Glutamatergic neuron (in vitro differentiated cells): ENCODE measurements around the gene UST. TPM values are rescaled to one million over a fixed set of nuclear protein-coding genes. Genes with fewer than 3 reads are reported as not detected.

Experiments used
- DNase-seq: peaks from one replicate; pipeline ENCODE4 v3.0.0; 2022
- H3K27ac Mint-ChIP-seq: one replicate; pipeline ENCODE4 v1.8.0; 2020; ENCODE audit warnings: mild to moderate bottlenecking, mixed read lengths, inconsistent platforms; ENCODE audit not compliant: unreplicated experiment
- H3K27me3 Mint-ChIP-seq: one replicate; pipeline ENCODE4 v1.8.0; 2020; ENCODE audit warnings: mild to moderate bottlenecking, moderate library complexity, mixed read lengths, inconsistent platforms; ENCODE audit not compliant: unreplicated experiment
- H3K36me3 Mint-ChIP-seq: one replicate; pipeline ENCODE4 v1.8.0; 2020; ENCODE audit warnings: mild to moderate bottlenecking, mixed read lengths, inconsistent platforms; ENCODE audit not compliant: unreplicated experiment
- H3K4me1 Mint-ChIP-seq: one replicate; pipeline ENCODE4 v1.8.0; 2020; ENCODE audit warnings: mild to moderate bottlenecking, low read depth, mixed read lengths, inconsistent platforms; ENCODE audit not compliant: unreplicated experiment
- H3K4me3 Mint-ChIP-seq: one replicate; pipeline ENCODE4 v1.8.0; 2020; ENCODE audit warnings: mild to moderate bottlenecking, mixed read lengths, inconsistent platforms; ENCODE audit not compliant: unreplicated experiment
- H3K9me3 Mint-ChIP-seq: one replicate; pipeline ENCODE4 v1.8.0; 2020; ENCODE audit warnings: mild to moderate bottlenecking, moderate library complexity, mixed read lengths, inconsistent platforms; ENCODE audit not compliant: unreplicated experiment
- total RNA-seq: library from RNA; stranded (reverse); fragmentation: NEBNext Ultra II Directional; extraction: Animal tissue kit (Norgen Biotek cat#: 25700); gene quantifications from one replicate; pipeline ENCODE4 v1.2.1, GENCODE V29; 2021; ENCODE audit not compliant: unreplicated experiment
- TF ChIP-seq, protein P1 (sequence below): fragments of 200-600 bp; sonication (generic); IDR thresholded peaks from one replicate; pipeline ENCODE4 v1.5.0; 2021; ENCODE audit not compliant: partially characterized antibody, unreplicated experiment

UST gene
- total RNA-seq, 1 donor from 2014 or later: 11.2 TPM

DNA sequence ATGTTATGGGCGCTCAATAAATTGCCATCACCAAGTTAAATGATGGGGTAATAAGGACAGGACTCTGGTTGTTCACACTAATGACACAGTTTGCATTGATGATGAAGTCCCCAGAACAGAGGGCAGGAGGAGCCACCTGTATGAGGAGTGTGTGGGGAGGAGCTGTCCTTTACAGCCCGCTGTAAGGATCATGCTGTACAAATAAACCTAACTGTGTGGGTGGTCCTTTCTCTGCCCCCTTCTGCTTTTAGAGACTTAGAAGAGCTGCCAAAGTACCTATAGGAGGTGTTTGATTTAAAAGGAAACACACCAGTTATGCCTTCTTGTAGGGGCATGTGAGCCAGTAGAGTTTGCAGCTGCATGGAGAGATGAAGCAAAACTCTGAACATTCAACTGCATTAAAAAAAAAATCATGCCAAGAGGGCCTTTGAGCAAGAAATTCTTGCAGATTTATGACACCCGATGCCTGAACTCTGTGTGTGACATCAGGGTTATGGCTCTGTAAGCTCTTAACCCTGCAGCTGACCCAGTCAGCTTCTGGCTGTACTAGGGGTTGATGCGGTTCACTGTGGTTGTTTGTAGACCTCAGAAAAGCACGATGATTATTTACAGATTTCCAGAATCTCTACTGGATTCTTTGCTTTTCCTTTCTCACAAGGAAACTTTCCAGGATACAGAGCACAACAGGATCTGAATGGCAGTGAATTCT, 67.4 kb downstream of the UST start:
- no peak for DNase-seq
- peaks cover 25% of the 10 kb centered on the region for H3K4me1 Mint-ChIP-seq
- peaks cover 5% of the 10 kb centered on the region for H3K27me3 Mint-ChIP-seq
- peaks cover 16% of the 10 kb centered on the region for H3K36me3 Mint-ChIP-seq
- TF ChIP-seq, protein P1, sequence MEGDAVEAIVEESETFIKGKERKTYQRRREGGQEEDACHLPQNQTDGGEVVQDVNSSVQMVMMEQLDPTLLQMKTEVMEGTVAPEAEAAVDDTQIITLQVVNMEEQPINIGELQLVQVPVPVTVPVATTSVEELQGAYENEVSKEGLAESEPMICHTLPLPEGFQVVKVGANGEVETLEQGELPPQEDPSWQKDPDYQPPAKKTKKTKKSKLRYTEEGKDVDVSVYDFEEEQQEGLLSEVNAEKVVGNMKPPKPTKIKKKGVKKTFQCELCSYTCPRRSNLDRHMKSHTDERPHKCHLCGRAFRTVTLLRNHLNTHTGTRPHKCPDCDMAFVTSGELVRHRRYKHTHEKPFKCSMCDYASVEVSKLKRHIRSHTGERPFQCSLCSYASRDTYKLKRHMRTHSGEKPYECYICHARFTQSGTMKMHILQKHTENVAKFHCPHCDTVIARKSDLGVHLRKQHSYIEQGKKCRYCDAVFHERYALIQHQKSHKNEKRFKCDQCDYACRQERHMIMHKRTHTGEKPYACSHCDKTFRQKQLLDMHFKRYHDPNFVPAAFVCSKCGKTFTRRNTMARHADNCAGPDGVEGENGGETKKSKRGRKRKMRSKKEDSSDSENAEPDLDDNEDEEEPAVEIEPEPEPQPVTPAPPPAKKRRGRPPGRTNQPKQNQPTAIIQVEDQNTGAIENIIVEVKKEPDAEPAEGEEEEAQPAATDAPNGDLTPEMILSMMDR: no peak
- no peak overlapping the region for H3K27ac Mint-ChIP-seq
- no peak overlapping the region for H3K4me3 Mint-ChIP-seq
- H3K9me3 Mint-ChIP-seq: peaks cover 5% of the 10 kb centered on the region

DNA sequence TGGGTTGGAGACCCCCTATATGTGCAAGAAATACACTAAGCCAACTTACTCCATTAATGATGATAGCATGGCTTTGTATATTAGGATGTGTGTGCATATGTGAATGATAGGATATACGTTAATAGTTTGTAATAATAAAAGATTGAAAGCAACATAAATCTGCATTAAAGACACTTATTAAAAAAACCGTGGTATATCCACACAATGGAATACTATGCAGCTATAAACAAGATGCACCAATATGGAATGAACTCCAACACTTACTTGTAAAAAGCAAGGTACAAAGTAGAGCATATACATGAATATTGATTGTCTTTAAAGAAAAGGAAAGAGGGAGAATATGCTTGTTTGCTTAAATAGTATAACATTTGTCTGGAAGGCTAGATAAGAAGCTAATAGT, 68.0 kb downstream of the UST start:
- Mint-ChIP-seq H3K27me3 (peaks cover 5% of the 10 kb centered on the region), H3K9me3 (peaks cover 5% of the 10 kb centered on the region), H3K27ac (no peak overlapping the region), H3K4me3 (no peak overlapping the region), H3K4me1 (peaks cover 27% of the 10 kb centered on the region), H3K36me3 (peaks cover 16% of the 10 kb centered on the region)
- TF ChIP-seq, protein P1: no peak
- no peak for DNase-seq

DNA sequence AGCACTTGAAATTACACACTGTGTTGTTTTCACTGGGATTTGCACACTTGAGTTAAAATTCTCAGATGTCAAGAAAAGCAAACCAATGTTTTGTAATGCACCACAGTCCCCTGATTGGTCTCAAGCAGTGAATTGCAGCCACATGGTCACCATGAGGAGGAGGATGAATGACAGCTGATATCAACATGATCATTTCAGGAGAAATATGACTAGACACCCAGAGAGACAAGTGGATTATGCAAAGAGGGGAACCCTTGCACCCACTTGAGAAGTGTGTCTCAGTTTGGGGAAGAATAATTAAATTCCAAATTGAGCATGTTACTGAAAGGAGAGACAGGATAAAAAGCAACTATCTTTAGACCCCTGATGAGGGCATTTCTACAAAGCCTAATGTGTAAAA, 69.3 kb downstream of the UST start:
- H3K4me1 Mint-ChIP-seq: peaks cover 23% of the 10 kb centered on the region
- peaks cover 16% of the 10 kb centered on the region for H3K36me3 Mint-ChIP-seq
- TF ChIP-seq, protein P1: no peak
- H3K27ac Mint-ChIP-seq: no peak overlapping the region
- peaks cover 5% of the 10 kb centered on the region for H3K9me3 Mint-ChIP-seq
- peaks cover 5% of the 10 kb centered on the region for H3K27me3 Mint-ChIP-seq
- no peak overlapping the region for H3K4me3 Mint-ChIP-seq
- DNase-seq: no peak

DNA sequence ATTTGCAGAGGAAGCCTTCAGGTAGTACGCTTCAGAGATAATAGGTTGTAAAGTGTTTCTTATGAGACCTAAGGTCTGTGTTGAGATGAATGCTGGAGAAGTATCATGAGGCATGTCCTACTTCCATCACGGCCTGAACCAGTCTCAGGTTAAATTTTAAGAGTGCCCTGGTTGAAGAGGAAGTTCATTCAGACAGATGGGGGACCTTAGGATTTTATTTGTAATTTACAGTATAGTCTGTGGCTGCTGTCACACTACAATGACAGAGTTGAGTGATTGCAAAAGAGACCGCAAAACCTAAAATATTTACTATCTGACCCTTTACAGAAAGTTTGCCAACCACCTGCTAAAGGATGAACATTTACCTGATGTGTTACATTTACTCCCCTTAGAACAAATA, 70.9 kb downstream of the UST start:
- peaks cover 12% of the 10 kb centered on the region for H3K36me3 Mint-ChIP-seq
- H3K4me3 Mint-ChIP-seq: no peak overlapping the region
- H3K4me1 Mint-ChIP-seq: peaks cover 12% of the 10 kb centered on the region

More for the DNA sequence above, 70.9 kb downstream of the UST start:
- H3K27me3 Mint-ChIP-seq: no peaks in the 10 kb centered on the region
- H3K9me3 Mint-ChIP-seq: no peaks in the 10 kb centered on the region
- DNase-seq: no peak
- TF ChIP-seq, protein P1: no peak
- no peak overlapping the region for H3K27ac Mint-ChIP-seq
